ENCODE data around the gene FBXW10B.
"Not testable (repeated sequence)": the region's sequence is repeated elsewhere in the genome, so short reads cannot be mapped to it uniquely, and the experiment has no call there.

DNA sequence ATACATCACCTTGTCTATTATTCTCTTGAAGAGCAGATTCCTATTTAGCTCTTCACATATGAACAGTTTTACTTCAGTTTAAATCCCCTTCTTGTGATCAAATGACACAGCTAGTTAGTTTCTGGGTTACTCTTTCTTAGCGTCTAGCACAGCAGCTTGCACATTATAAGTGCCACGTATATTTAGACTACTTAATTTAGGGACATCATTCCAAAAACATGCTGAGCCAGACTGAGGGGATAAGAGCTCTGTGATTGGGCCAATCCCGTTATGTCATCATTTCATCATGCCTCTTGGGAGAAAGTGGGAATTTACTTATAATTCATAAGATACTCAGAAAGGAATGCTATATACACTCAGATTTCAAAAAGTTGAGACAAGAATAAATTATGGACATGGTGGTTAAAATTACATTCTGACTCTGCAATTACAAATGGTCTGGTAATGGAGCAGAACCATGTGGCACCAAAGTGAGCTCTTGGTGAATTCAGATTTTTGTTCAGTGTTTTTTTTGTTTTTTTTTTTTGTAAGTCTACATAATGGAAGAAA, 4.2 kb upstream of the FBXW10B start:
- TF ChIP-seq CTCF, EP300, POLR2A, POLR2AphosphoS5 (IDR thresholded peaks at IDR 0.05): not testable (repeated sequence)

Measured in upper lobe of left lung (tissue), 4 donors.